Panc1 (cell line): Measurements from ENCODE around the gene MX1. TPM values are rescaled to one million over a fixed set of nuclear protein-coding genes. Genes with fewer than 3 reads are reported as not detected.

ENCODE experiments used
- ATAC-seq: fragments of 200-7000 bp; cut with Tn5 transposase; 2 replicates; pipeline ENCODE4 v1.9.1; 2020; ENCODE audit warnings: mild to moderate bottlenecking, moderate library complexity
- BruUV-seq: library from RNA; stranded (reverse); fragments of 400-500 nt; replicated peaks from 2 replicates; lab custom pipeline; 2021; lab: Mats Ljungman, UMichigan
- CTCF ChIA-PET: fragments of 300-600 bp; sonication (Branson Sonifier 250); formaldehyde crosslinking; loops from one replicate; lab custom pipeline; 2022; ENCODE audit warnings: antibody characterized with exemption; lab: Charles Lee
- POLR2A ChIA-PET: fragments of 300-600 bp; sonication (Branson Sonifier 250); formaldehyde crosslinking; loops from one replicate; lab custom pipeline; 2022; ENCODE audit warnings: antibody characterized with exemption; lab: Charles Lee
- DNase-seq: peaks from one replicate; pipeline ENCODE4 v3.0.0-alpha.2; 2010; ENCODE audit warnings: low read depth, low spot score
- H3K27ac ChIP-seq: 2 replicates; pipeline ENCODE4 v1.5.1; 2011; ENCODE audit warnings: mild to moderate bottlenecking, low read length, inconsistent platforms
- H3K27me3 ChIP-seq: fragments of 200-500 bp; sonication (Bioruptor generic); 2 replicates; pipeline ENCODE4 v1.6.0; 2014; ENCODE audit warnings: low read length, inconsistent platforms; ENCODE audit not compliant: control insufficient read depth, insufficient read depth
- H3K36me3 ChIP-seq: fragments of 200-500 bp; sonication (Bioruptor generic); 2 replicates; pipeline ENCODE4 v1.5.1; 2014; ENCODE audit warnings: inconsistent platforms, mild to moderate bottlenecking, low read length, moderate library complexity; ENCODE audit not compliant: control insufficient read depth, insufficient read depth
- H3K4me1 ChIP-seq: 2 replicates; pipeline ENCODE4 v1.5.1; 2011; ENCODE audit warnings: inconsistent platforms, mild to moderate bottlenecking, low read length, moderate library complexity; ENCODE audit not compliant: control insufficient read depth, insufficient read depth
- H3K4me3 ChIP-seq, 2 experiments: 2 replicates each; pipeline ENCODE4 v1.5.1; 2011 to 2012; ENCODE audit warnings: low read depth in 2 of 2, low read length in 2 of 2, mild to moderate bottlenecking in 2 of 2, inconsistent platforms in 1 of 2, moderate library complexity in 1 of 2
- H3K9me3 ChIP-seq: fragments of 200-500 bp; sonication (Bioruptor generic); 2 replicates; pipeline ENCODE4 v1.5.1; 2014; ENCODE audit warnings: low read depth, mild to moderate bottlenecking, inconsistent platforms, low read length, moderate library complexity; ENCODE audit not compliant: control insufficient read depth, insufficient read depth
- POLR2AphosphoS5 ChIP-seq: IDR thresholded peaks from 2 replicates; pipeline ENCODE4 v1.6.1; 2012; ENCODE audit warnings: mild to moderate bottlenecking, low read depth, low read length, moderate library complexity
- SIN3A ChIP-seq: IDR thresholded peaks from 2 replicates; pipeline ENCODE4 v1.6.1; 2012; ENCODE audit warnings: low read depth, mild to moderate bottlenecking, low read length, moderate library complexity, borderline replicate concordance; ENCODE audit not compliant: insufficient read depth
- TCF7L2 ChIP-seq: IDR thresholded peaks from 2 replicates; pipeline ENCODE4 v1.6.1; 2011; ENCODE audit warnings: mild to moderate bottlenecking, low read depth, low read length, inconsistent platforms
- in situ Hi-C: cut with HindIII; loops from 2 replicates; pipeline ENCODE4 v1.10.0; 2016; ENCODE audit warnings: low sequenced_read_pairs, low pct_unique_long_range_greater_than_20kb
- intact Hi-C: fragments of 100-400 bp; cut with micrococcal nuclease; formaldehyde crosslinking; loops from one replicate; pipeline ENCODE4 v1.10.0; 2022; ENCODE audit not compliant: unreplicated experiment
- total RNA-seq: library from RNA; stranded (reverse); gene quantifications from one replicate; pipeline ENCODE4 v1.2.1, GENCODE V29; 2021; ENCODE audit not compliant: unreplicated experiment
- TF ChIP-seq, protein P1 (sequence below): fragments of 450-650 bp; IDR thresholded peaks from 2 replicates; pipeline ENCODE4 v1.5.1; 2017; ENCODE audit warnings: mild to moderate bottlenecking
- TF ChIP-seq, protein P2 (sequence below), 2 experiments: IDR thresholded peaks; 2 replicates each; pipeline ENCODE4 v1.6.1; 2011 to 2012; ENCODE audit warnings: low read depth in 2 of 2, control low read depth in 1 of 2, low read length in 1 of 2, mild to moderate bottlenecking in 1 of 2, moderate library complexity in 1 of 2; ENCODE audit not compliant: insufficient read depth in 1 of 2

MX1 gene
- total RNA-seq, 1 experiment from 2014 or later, result 7.8 TPM

DNA sequence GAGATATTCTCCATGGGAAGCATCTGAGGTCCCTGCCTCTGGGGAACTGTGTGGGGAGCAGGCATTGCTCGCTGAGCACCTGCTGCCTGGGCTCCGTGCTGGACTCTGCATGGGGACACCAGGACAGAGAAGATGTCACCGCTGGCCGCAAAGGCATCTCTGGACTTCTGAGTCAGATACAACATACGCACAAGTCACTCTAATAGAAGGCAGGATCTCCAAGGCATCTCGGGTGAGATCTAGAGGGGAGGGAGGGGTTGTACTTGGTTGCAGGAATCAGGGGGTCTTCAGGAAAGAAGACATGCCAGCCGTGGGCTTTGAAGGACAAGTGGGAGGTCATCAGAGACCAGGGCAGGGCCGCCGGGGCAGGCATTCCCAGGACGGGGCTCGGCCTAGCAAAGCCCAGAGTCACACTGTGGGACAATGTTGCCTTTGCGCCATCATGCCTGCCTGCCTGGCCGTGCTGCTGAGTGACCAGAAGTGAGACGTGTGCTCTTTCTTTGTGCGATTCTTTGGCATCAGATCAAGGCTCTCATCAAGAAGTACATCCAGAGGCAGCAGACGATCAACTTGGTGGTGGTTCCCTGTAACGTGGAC lies 35.9 kb upstream of the MX1 start:
- intact Hi-C loops (no loop called here), in situ Hi-C loops (no loop called here)
- H3K27me3 ChIP-seq, result no peaks in the 10 kb centered on the region
- H3K4me3 ChIP-seq, result no peak overlapping the region
- no peaks in the 10 kb centered on the region for H3K9me3 ChIP-seq
- ATAC-seq, result no peak
- H3K27ac ChIP-seq, result no peak overlapping the region
- H3K4me1 ChIP-seq, result no peaks in the 10 kb centered on the region
- no TSS peak for BruUV-seq
- POLR2A ChIA-PET, result no interaction called here
- H3K36me3 ChIP-seq, result no peaks in the 10 kb centered on the region
- no peak for DNase-seq
- CTCF ChIA-PET, result no interaction called here
- TF ChIP-seq, protein P1, sequence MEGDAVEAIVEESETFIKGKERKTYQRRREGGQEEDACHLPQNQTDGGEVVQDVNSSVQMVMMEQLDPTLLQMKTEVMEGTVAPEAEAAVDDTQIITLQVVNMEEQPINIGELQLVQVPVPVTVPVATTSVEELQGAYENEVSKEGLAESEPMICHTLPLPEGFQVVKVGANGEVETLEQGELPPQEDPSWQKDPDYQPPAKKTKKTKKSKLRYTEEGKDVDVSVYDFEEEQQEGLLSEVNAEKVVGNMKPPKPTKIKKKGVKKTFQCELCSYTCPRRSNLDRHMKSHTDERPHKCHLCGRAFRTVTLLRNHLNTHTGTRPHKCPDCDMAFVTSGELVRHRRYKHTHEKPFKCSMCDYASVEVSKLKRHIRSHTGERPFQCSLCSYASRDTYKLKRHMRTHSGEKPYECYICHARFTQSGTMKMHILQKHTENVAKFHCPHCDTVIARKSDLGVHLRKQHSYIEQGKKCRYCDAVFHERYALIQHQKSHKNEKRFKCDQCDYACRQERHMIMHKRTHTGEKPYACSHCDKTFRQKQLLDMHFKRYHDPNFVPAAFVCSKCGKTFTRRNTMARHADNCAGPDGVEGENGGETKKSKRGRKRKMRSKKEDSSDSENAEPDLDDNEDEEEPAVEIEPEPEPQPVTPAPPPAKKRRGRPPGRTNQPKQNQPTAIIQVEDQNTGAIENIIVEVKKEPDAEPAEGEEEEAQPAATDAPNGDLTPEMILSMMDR, result no peak
- no peak for TF ChIP-seq SIN3A

DNA sequence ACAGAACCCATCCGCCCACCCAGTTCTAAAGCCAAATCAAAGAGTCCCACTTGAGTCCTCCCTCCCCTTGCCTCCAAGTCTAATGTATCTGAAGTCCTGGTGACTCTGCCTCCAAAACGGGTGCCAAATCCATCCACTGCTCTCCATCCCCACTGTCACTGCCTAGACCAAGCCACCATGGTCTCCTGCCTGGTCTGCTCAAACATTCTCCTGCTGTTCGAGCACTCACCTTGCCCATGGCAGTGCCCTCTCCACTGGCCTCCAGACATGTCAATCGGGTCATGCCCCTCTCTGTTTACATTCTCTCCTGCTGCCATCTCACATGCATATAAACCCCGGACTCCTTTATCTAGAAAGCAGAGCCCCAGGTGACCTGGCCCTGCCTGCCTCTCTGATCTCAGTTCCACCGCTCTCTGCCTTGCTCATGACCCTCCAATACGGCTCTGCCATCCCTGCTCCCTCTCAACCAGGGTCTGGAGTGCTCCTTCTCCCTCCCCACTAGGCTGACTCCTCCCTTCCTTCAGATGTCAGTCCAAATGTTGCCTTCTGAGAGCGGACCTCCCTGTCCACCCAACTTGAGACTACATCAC lies 32.1 kb upstream of the MX1 start:
- ChIA-PET POLR2A (no interaction called here), CTCF (no interaction called here)
- TF ChIP-seq SIN3A (no peak), TCF7L2 (no peak), POLR2AphosphoS5 (no peak)
- TF ChIP-seq, protein P1, result no peak
- TF ChIP-seq, protein P2, sequence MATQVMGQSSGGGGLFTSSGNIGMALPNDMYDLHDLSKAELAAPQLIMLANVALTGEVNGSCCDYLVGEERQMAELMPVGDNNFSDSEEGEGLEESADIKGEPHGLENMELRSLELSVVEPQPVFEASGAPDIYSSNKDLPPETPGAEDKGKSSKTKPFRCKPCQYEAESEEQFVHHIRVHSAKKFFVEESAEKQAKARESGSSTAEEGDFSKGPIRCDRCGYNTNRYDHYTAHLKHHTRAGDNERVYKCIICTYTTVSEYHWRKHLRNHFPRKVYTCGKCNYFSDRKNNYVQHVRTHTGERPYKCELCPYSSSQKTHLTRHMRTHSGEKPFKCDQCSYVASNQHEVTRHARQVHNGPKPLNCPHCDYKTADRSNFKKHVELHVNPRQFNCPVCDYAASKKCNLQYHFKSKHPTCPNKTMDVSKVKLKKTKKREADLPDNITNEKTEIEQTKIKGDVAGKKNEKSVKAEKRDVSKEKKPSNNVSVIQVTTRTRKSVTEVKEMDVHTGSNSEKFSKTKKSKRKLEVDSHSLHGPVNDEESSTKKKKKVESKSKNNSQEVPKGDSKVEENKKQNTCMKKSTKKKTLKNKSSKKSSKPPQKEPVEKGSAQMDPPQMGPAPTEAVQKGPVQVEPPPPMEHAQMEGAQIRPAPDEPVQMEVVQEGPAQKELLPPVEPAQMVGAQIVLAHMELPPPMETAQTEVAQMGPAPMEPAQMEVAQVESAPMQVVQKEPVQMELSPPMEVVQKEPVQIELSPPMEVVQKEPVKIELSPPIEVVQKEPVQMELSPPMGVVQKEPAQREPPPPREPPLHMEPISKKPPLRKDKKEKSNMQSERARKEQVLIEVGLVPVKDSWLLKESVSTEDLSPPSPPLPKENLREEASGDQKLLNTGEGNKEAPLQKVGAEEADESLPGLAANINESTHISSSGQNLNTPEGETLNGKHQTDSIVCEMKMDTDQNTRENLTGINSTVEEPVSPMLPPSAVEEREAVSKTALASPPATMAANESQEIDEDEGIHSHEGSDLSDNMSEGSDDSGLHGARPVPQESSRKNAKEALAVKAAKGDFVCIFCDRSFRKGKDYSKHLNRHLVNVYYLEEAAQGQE (IDR thresholded peaks at IDR 0.05; ENCODE audit: insufficient read depth in 1 of 2, low read depth in 2 of 2, low read length in 1 of 2), result no peak
- no peaks in the 10 kb centered on the region; the same call in 1 of the 2 replicates for H3K36me3 ChIP-seq
- H3K27me3 ChIP-seq, result no peaks in the 10 kb centered on the region
- H3K4me1 ChIP-seq, result no peaks in the 10 kb centered on the region
- intact Hi-C loops (no loop called here), in situ Hi-C loops (no loop called here)
- ATAC-seq (no peak), DNase-seq (no peak)
- BruUV-seq, result no TSS peak
- H3K4me3 ChIP-seq, result no peak overlapping the region
- H3K9me3 ChIP-seq, result no peaks in the 10 kb centered on the region
- no peak overlapping the region for H3K27ac ChIP-seq
